Kidney (tissue), 14 donors: Measurements from ENCODE around the gene ENTPD2. TPM values are rescaled to one million over a fixed set of nuclear protein-coding genes. Genes with fewer than 3 reads are reported as not detected.

Source experiments
- DNase-seq, 5 donors: peaks; one replicate each; pipeline ENCODE4 v3.0.0-alpha.2; 2013 to 2020
- FAIRE-seq: peaks from 2 replicates; lab custom pipeline; 2012; peaks lifted over from hg19 to GRCh38; lab: Jason Lieb, UNC
- H3K27ac ChIP-seq, 2 donors: one replicate each; pipeline ENCODE4 v1.7.0; 2013; ENCODE audit warnings: low read depth in 2 of 2, low read length in 2 of 2, inconsistent platforms in 1 of 2
- H3K27me3 ChIP-seq: one replicate; pipeline ENCODE4 v1.7.1; 2013; ENCODE audit warnings: low read length, inconsistent platforms; ENCODE audit not compliant: control insufficient read depth, insufficient read depth
- H3K36me3 ChIP-seq, 3 donors: one replicate each; pipeline versions ENCODE4 v1.7.0 to v1.7.1; 2013; ENCODE audit warnings: low read length in 3 of 3, control low read depth in 1 of 3, inconsistent platforms in 1 of 3; ENCODE audit not compliant: insufficient read depth in 3 of 3, control insufficient read depth in 2 of 3
- H3K4me1 ChIP-seq, 3 donors: one replicate each; pipeline versions ENCODE4 v1.7.0 to v1.7.1; 2013; ENCODE audit warnings: low read length in 3 of 3, inconsistent platforms in 1 of 3, low read depth in 1 of 3; ENCODE audit not compliant: control insufficient read depth in 2 of 3, insufficient read depth in 2 of 3
- H3K4me3 ChIP-seq, 3 donors: one replicate each; pipeline versions ENCODE4 v1.7.0 to v1.8.1; 2013; ENCODE audit warnings: low read length in 3 of 3, control low read depth in 1 of 3, inconsistent platforms in 1 of 3
- H3K9ac ChIP-seq, 3 donors: one replicate each; pipeline versions ENCODE4 v1.7.0 to v1.7.1; 2013; ENCODE audit warnings: low read length in 3 of 3, control low read depth in 1 of 3, inconsistent platforms in 1 of 3
- H3K9me3 ChIP-seq, 3 donors: one replicate each; pipeline versions ENCODE4 v1.7.0 to v1.7.1; 2013; ENCODE audit warnings: low read length in 3 of 3, control low read depth in 1 of 3, inconsistent platforms in 1 of 3; ENCODE audit not compliant: control insufficient read depth in 2 of 3, insufficient read depth in 1 of 3
- CTCF ChIP-seq: IDR thresholded peaks from 3 replicates; pipeline ENCODE4 v1.5.1; 2012; ENCODE audit warnings: mild to moderate bottlenecking, moderate library complexity, borderline replicate concordance; ENCODE audit not compliant: insufficient read depth; ENCODE audit errors: extremely low read depth
- intact Hi-C: fragments of 100-400 bp; cut with DNase I; formaldehyde crosslinking; loops from one replicate; pipeline ENCODE4 v1.11.1; 2022
- polyA plus RNA-seq: library from polyadenylated mRNA; stranded (reverse); fragments of 350-450 nt; fragmentation: Illumina TruSeq; extraction: RNeasy Lipid Tissue Mini Kit (QIAGEN cat#74804); gene quantifications from one replicate; pipeline ENCODE4 v1.2.3, GENCODE V29; 2014; ENCODE audit warnings: low read depth, low replicate concordance; ENCODE audit not compliant: insufficient read depth
- total RNA-seq: library from RNA; stranded (reverse); fragmentation: NEBNext Ultra II Directional; extraction: Animal tissue kit (Norgen Biotek cat#: 25700); gene quantifications from one replicate; pipeline ENCODE4 v1.2.1, GENCODE V29; 2021
- donor health status: control.
- donor health status: control.
- donor health status: control.
- donor health status: control.
- donor health status: control.
- donor health status: DM: yes; HTN: yes; CAD: no.
- donor health status: Normal renal cell carcinoma (clear cell type).

ENTPD2 gene
- total and polyA plus RNA-seq, 2 donors from 2014 or later: 5.5 to 9.3 TPM

GRCh38 chr9:137071282-137071681 lies 17.4 kb upstream of the ENTPD2 start:
- TF ChIP-seq CTCF: no peak
- Histone ChIP-seq H3K36me3 (no peaks in the 10 kb centered on the region), H3K4me1 (peaks cover 0 to 10% (median 4%) of the 10 kb centered on the region in 3 donors), H3K9ac (peak overlapping the region in 1 of 3 donors; percentile 56), H3K27ac (peak overlapping the region; percentile 51 to 78), H3K4me3 (peak overlapping the region in 1 of 3 donors; percentile 31), H3K27me3 (no peaks in the 10 kb centered on the region), H3K9me3 (no peaks in the 10 kb centered on the region)
- DNase-seq: peak in 1 of 5 donors; percentile 69
- no peak for FAIRE-seq
- intact Hi-C loops: no loop called here

GRCh38 chr9:137070906-137071275 lies 17.0 kb upstream of the ENTPD2 start:
- H3K4me3 ChIP-seq: peak overlapping the region in 1 of 3 donors; percentile 31
- no peak for TF ChIP-seq CTCF
- H3K4me1 ChIP-seq: peaks cover 0 to 10% (median 4%) of the 10 kb centered on the region in 3 donors
- H3K27ac ChIP-seq: peak overlapping the region; percentile 51 to 78
- no peaks in the 10 kb centered on the region for H3K27me3 ChIP-seq
- H3K9me3 ChIP-seq: no peaks in the 10 kb centered on the region
- H3K9ac ChIP-seq: peak overlapping the region in 2 of 3 donors; percentile 19 to 56
- H3K36me3 ChIP-seq: no peaks in the 10 kb centered on the region
- intact Hi-C loops: no loop called here
- FAIRE-seq (no peak), DNase-seq (peak in 1 of 5 donors; percentile 92)

GRCh38 chr9:137070201-137070905 lies 16.5 kb upstream of the ENTPD2 start, which contains the start of gene SAPCD2:
SAPCD2 (minus strand) TSS chr9:137070557; CDS start chr9:137070460, 97 bp downstream.
- no peak for TF ChIP-seq CTCF
- H3K4me3 ChIP-seq: peak within 1 kb of the TSS in 1 of 3 donors; percentile 31
- intact Hi-C loops: no loop called here
- peak within 1 kb of the TSS; percentile 51 to 78 for H3K27ac ChIP-seq
- H3K4me1 ChIP-seq: peaks cover 0 to 10% (median 4%) of the 10 kb centered on the region in 3 donors
- peak; percentile 15 for FAIRE-seq
- no peaks in the 10 kb centered on the region for H3K9me3 ChIP-seq
- peak within 1 kb of the TSS in 2 of 3 donors; percentile 19 to 56 for H3K9ac ChIP-seq
- no peaks in the 10 kb centered on the region for H3K36me3 ChIP-seq
- peak; percentile 91 to 96 (median 94) for DNase-seq
- H3K27me3 ChIP-seq: no peaks in the 10 kb centered on the region
